Mesothelial cell of epicardium (in vitro differentiated cells): ENCODE measurements around the gene CCER1. TPM values are rescaled to one million over a fixed set of nuclear protein-coding genes. Genes with fewer than 3 reads are reported as not detected.

ENCODE experiments used
- DNase-seq, 2 experiments: peaks; one replicate each; pipeline ENCODE4 v3.0.0; 2021; ENCODE audit warnings: low spot score in 2 of 2; ENCODE audit not compliant: unreplicated experiment in 2 of 2
- H3K27ac Mint-ChIP-seq: 2 replicates; pipeline ENCODE4 v1.8.0; 2021; ENCODE audit warnings: mixed read lengths
- H3K27me3 Mint-ChIP-seq: 2 replicates; pipeline ENCODE4 v1.8.0; 2021; ENCODE audit warnings: low read depth, mixed read lengths
- H3K36me3 Mint-ChIP-seq: 2 replicates; pipeline ENCODE4 v1.8.0; 2021; ENCODE audit warnings: mixed read lengths
- H3K4me1 Mint-ChIP-seq: 2 replicates; pipeline ENCODE4 v1.8.0; 2021; ENCODE audit warnings: mixed read lengths
- H3K4me3 Mint-ChIP-seq: 2 replicates; pipeline ENCODE4 v1.8.0; 2021; ENCODE audit warnings: mild to moderate bottlenecking, moderate library complexity, mixed read lengths
- H3K9me3 Mint-ChIP-seq: 2 replicates; pipeline ENCODE4 v1.8.0; 2021; ENCODE audit warnings: mixed read lengths
- total RNA-seq: library from RNA; stranded (reverse); gene quantifications from 3 replicates; pipeline ENCODE4 v1.2.1, GENCODE V29; 2021
- TF ChIP-seq, protein P1 (sequence below): fragments of 200-600 bp; sonication (generic); IDR thresholded peaks from one replicate; pipeline ENCODE4 v1.5.0; 2021; ENCODE audit warnings: antibody characterized with exemption; ENCODE audit not compliant: unreplicated experiment

The CCER1 gene
- total RNA-seq, 1 donor from 2014 or later, result not detected

DNA sequence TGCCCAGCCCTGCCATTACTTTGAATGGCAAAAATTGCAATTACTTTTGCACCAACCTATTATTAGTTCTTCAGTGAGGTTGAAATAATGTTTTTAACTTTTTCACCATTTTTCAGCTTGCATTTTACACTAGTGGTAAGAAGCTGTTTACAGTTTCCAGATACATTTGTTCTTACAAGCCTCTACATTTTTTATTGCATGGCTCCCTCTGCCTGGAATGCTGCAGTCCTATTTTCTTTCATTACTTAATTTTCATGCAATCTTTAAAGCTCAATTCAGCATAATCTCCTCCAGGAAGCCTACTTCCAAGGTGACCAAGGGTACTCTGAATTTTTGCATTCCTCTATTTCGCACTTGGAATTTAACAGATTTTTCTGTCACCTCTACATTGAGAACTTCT, 33.4 kb downstream of the CCER1 start:
- Mint-ChIP-seq H3K4me1 (peaks cover 18% of the 10 kb centered on the region), H3K9me3 (peaks cover 12% of the 10 kb centered on the region), H3K4me3 (no peak overlapping the region), H3K36me3 (peaks cover 2% of the 10 kb centered on the region), H3K27ac (peak overlapping the region; percentile 55), H3K27me3 (no peaks in the 10 kb centered on the region)
- no peak for DNase-seq
- TF ChIP-seq, protein P1, sequence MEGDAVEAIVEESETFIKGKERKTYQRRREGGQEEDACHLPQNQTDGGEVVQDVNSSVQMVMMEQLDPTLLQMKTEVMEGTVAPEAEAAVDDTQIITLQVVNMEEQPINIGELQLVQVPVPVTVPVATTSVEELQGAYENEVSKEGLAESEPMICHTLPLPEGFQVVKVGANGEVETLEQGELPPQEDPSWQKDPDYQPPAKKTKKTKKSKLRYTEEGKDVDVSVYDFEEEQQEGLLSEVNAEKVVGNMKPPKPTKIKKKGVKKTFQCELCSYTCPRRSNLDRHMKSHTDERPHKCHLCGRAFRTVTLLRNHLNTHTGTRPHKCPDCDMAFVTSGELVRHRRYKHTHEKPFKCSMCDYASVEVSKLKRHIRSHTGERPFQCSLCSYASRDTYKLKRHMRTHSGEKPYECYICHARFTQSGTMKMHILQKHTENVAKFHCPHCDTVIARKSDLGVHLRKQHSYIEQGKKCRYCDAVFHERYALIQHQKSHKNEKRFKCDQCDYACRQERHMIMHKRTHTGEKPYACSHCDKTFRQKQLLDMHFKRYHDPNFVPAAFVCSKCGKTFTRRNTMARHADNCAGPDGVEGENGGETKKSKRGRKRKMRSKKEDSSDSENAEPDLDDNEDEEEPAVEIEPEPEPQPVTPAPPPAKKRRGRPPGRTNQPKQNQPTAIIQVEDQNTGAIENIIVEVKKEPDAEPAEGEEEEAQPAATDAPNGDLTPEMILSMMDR, result no peak

DNA sequence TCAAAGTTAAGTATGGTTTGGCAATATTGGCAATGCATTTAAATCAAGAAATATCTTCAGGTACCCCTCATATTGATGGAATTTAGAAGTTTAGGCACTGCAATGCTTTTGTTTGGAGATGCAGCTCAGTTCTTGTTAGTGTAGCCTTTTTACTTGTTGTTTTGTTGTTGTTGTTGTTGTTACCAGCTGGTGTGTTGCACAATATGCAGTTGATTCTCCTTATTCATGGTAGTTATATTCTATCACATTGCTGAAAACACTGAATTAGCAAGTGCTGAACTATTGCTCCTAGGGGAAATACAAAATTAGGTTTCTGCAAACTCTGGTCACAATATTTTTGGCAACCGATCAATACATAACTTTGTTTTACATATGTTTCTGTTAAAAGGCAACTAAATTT, 34.8 kb downstream of the CCER1 start:
- Mint-ChIP-seq H3K27ac (no peak overlapping the region), H3K9me3 (peaks cover 8% of the 10 kb centered on the region), H3K4me1 (peaks cover 21% of the 10 kb centered on the region), H3K4me3 (no peak overlapping the region), H3K36me3 (no peaks in the 10 kb centered on the region), H3K27me3 (no peaks in the 10 kb centered on the region)
- no peak for DNase-seq
- TF ChIP-seq, protein P1, result no peak

DNA sequence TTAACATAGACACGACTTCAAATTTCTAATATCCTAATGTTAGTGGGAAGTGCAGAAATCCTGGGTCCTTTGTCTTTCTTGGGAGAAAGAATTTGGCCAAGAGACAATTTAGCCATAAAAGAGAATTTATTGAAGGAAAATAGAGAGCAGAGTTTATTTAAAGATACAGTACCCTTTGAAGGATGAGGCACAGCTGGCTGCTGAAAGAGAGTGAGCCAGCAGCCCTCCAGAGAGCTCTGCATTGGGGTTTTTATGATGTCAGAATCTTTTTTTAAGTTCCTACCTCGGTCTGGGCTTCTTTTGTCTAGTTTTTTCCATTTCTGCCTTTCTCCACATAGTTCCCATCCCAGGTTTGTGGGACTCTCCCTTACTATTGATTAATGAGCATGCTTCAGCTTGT, 37.5 kb downstream of the CCER1 start:
- TF ChIP-seq, protein P1, result no peak
- Mint-ChIP-seq H3K27me3 (no peaks in the 10 kb centered on the region), H3K9me3 (peaks cover 24% of the 10 kb centered on the region), H3K36me3 (peaks cover 4% of the 10 kb centered on the region), H3K4me3 (no peak overlapping the region), H3K4me1 (peaks cover 18% of the 10 kb centered on the region), H3K27ac (no peak overlapping the region)
- DNase-seq, result no peak

DNA sequence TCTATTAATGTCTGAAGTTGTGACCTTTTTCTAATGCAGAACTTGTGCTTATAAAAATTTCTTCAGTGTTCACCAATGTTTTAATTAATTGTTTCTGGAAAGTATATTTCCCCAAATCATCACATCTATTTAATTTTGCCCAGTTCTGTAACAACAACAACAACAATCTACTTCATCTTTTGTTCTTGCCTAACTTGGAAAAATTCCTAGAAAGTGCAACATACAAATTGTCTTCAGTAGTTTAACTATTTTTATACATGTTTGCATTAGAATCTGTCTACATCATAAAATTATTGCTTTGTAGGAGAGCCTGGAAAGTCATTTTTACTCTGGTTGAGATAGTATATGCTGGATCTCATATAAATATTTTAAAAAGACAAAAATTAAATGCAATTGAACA, 38.5 kb downstream of the CCER1 start:
- no peak overlapping the region for H3K27ac Mint-ChIP-seq
- H3K9me3 Mint-ChIP-seq, result peaks cover 24% of the 10 kb centered on the region
- peaks cover 4% of the 10 kb centered on the region for H3K36me3 Mint-ChIP-seq
- no peaks in the 10 kb centered on the region for H3K27me3 Mint-ChIP-seq
- peaks cover 10% of the 10 kb centered on the region for H3K4me1 Mint-ChIP-seq
- TF ChIP-seq, protein P1, result no peak
- H3K4me3 Mint-ChIP-seq, result no peak overlapping the region
- no peak for DNase-seq

DNA sequence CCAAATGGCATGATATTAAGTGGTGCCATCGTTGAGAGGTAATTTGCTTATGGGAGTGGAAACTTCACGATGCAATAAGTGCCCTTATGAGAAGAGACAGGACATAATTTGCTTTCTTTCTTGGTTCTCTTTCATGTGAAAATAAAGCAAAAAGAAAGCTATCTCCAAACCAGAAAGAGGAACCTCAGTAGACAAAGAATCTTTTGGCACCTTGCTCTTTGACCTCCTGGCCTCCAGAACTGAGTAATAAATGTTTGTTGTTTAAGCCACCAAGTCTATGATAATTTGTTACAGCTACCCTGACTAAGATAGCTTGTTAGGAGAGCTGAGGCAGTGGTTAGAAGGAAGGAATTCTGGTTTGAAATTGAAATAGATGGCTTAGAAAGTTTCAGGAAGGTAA, 39.6 kb downstream of the CCER1 start:
- H3K27ac Mint-ChIP-seq, result no peak overlapping the region
- H3K4me1 Mint-ChIP-seq, result peaks cover 10% of the 10 kb centered on the region
- no peak overlapping the region for H3K4me3 Mint-ChIP-seq
- peaks cover 24% of the 10 kb centered on the region for H3K9me3 Mint-ChIP-seq
- peaks cover 4% of the 10 kb centered on the region for H3K36me3 Mint-ChIP-seq
- TF ChIP-seq, protein P1, result no peak
- H3K27me3 Mint-ChIP-seq, result no peaks in the 10 kb centered on the region
- DNase-seq, result no peak

DNA sequence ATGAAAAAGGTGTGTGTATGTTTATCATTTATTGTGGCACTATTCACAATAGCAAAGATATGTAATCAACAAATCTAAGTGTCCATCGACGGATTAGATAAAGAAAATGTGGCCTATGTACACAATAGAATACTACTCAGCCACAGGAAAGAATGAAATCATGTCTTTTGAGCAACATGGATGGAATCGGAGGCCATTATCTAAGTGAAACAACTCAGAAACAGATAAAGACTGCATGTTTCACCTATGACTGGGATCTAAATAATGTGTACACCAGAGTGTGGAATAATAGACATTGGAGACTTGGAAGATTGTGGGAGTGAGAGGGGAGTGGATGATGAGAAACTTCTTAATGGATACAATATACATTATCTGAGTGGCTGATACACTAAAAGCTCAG, 44.0 kb downstream of the CCER1 start:
- no peak for DNase-seq
- peaks cover 16% of the 10 kb centered on the region for H3K9me3 Mint-ChIP-seq
- TF ChIP-seq, protein P1, result no peak
- no peaks in the 10 kb centered on the region for H3K27me3 Mint-ChIP-seq
- H3K4me3 Mint-ChIP-seq, result no peak overlapping the region
- H3K27ac Mint-ChIP-seq, result no peak overlapping the region
- H3K36me3 Mint-ChIP-seq, result peaks cover 4% of the 10 kb centered on the region
- peaks cover 14% of the 10 kb centered on the region for H3K4me1 Mint-ChIP-seq
